ENCODE results near the gene AFG1L.

Gene AFG1L

DNA sequence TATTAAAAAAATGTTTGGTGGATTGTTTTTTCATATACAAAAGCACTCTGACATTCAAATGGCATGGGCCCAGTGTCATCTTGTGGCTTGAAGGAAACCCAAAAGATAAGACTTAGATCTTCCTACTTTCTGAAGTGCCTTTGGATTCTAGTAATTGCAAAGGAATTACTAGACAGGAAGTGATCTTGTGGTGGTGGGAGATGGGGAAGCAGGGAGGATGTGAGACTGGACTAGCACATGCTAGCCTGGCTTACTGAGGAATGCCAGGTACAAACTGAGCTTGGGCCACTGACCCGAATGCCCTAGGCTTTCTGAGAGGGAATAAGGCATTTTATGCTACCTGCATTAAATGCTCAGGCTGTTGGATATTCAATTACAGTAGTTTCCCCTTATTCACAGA is 59.0 kb downstream of the AFG1L start:
- no peak for DNase-seq (ENCODE audit: low read depth, low spot score)
- H3K9me3 ChIP-seq (ENCODE audit: insufficient read depth, low read length): no peaks in the 10 kb centered on the region
- no peaks in the 10 kb centered on the region for H3K4me1 ChIP-seq (ENCODE audit: insufficient read depth, insufficient read length)
- peaks cover 3% of the 10 kb centered on the region for H3K36me3 ChIP-seq (ENCODE audit: insufficient read depth, insufficient read length, low read length)
- no peak overlapping the region for H3K4me3 ChIP-seq (ENCODE audit: insufficient read length, low read depth)
- TF ChIP-seq YY1 (IDR thresholded peaks at IDR 0.05; ENCODE audit: insufficient read depth, insufficient read length) (no peak), ZNF274 (IDR thresholded peaks at IDR 0.05; ENCODE audit: low read depth, low read length) (no peak), SUZ12 (IDR thresholded peaks at IDR 0.05; ENCODE audit: extremely low read depth, insufficient read depth, insufficient read length) (no peak)
- H3K9ac ChIP-seq (ENCODE audit: insufficient read length, low read depth): no peak overlapping the region
- no peaks in the 10 kb centered on the region for H3K27me3 ChIP-seq (ENCODE audit: insufficient read depth, insufficient read length)

DNA sequence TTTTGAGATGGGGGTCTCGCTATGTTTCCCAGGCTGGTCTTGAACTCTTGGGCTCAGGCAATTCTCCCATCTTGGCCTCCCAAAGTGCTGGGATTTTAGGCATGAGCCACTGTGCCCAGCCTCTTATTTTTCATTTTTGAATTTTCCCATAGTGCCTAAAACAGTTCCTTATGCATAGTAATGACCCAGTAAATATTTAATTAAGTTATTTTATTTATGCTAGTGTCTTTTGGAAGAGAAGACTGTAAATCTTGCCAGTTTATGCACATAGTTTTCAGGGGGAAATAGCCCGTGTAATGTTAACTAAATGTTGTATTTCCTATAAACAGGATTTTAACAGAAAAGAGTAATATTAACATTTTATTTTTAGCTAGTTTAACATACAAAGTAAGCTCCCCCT is 60.3 kb downstream of the AFG1L start:
- H3K36me3 ChIP-seq (ENCODE audit: insufficient read depth, insufficient read length, low read length): peaks cover 3% of the 10 kb centered on the region
- H3K9ac ChIP-seq (ENCODE audit: insufficient read length, low read depth): no peak overlapping the region
- TF ChIP-seq ZNF274 (IDR thresholded peaks at IDR 0.05; ENCODE audit: low read depth, low read length): no peak
- H3K27me3 ChIP-seq (ENCODE audit: insufficient read depth, insufficient read length): no peaks in the 10 kb centered on the region
- no peak overlapping the region for H3K4me3 ChIP-seq (ENCODE audit: insufficient read length, low read depth)
- H3K4me1 ChIP-seq (ENCODE audit: insufficient read depth, insufficient read length): no peaks in the 10 kb centered on the region
- no peaks in the 10 kb centered on the region for H3K9me3 ChIP-seq (ENCODE audit: insufficient read depth, low read length)
- no peak for DNase-seq (ENCODE audit: low read depth, low spot score)

- Histone ChIP-seq H3K9ac (ENCODE audit: insufficient read length, low read depth) (no peak overlapping the region), H3K9me3 (ENCODE audit: insufficient read depth, low read length) (no peaks in the 10 kb centered on the region), H3K36me3 (ENCODE audit: insufficient read depth, insufficient read length, low read length) (peaks cover 3% of the 10 kb centered on the region), H3K27me3 (ENCODE audit: insufficient read depth, insufficient read length) (no peaks in the 10 kb centered on the region), H3K4me1 (ENCODE audit: insufficient read depth, insufficient read length) (no peaks in the 10 kb centered on the region), H3K4me3 (ENCODE audit: insufficient read length, low read depth) (no peak overlapping the region)
- TF ChIP-seq SUZ12 (IDR thresholded peaks at IDR 0.05; ENCODE audit: extremely low read depth, insufficient read depth, insufficient read length) (no peak), ZNF274 (IDR thresholded peaks at IDR 0.05; ENCODE audit: low read depth, low read length) (no peak), YY1 (IDR thresholded peaks at IDR 0.05; ENCODE audit: insufficient read depth, insufficient read length) (no peak)
- DNase-seq (ENCODE audit: low read depth, low spot score): no peak
These were observed 61.0 kb downstream of the AFG1L start for GRCh38 chr6:108355890-108356289.

DNA sequence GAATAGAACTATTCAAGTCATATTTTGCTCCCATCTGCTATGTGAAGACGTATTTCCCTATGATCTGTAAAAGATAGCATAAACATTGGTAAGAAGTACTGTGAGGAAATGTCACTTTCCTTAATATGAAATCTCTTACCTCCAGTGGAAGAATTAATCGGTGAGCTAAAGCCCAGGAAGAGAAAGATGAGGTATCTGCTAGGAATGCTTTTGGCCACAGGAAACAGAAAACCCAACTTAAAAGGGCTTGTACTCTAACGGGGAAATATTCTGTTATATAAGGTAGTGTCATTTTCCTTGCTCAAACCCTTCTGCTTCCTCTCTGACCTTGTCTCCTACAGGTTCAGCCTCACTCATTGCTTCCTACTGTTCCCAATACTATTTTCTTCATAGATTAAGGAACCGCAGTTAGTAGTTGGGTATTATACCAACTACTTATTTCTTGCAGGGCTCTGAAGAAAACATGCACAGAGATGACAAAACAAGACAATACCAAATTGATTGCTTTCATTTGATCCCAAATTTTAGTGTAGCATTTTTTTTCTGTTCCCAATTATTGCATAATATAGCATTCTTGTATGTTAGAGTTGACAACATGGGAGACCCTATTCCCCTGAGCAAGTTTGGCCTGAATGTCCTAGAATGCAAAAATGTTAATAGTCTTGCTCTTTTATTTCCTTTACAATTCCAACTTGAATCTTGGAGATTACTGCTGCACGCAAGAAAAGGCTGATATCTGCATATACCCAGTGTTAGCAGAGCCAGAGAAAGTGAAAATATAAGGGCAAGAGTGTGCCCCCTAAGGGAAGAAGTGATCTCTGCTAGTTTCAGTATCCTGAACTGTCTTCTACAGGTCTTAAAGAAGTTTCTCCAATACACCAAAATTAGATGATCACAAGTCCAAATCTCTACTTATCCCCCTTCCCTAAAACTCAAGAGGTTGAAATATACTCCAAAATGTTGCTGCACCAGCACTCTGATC is 65.3 kb downstream of the AFG1L start:
- no peak overlapping the region for H3K9ac ChIP-seq (ENCODE audit: insufficient read length, low read depth)
- no peak overlapping the region for H3K4me3 ChIP-seq (ENCODE audit: insufficient read length, low read depth)
- peaks cover 3% of the 10 kb centered on the region for H3K36me3 ChIP-seq (ENCODE audit: insufficient read depth, insufficient read length, low read length)
- DNase-seq (ENCODE audit: low read depth, low spot score): no peak
- H3K27me3 ChIP-seq (ENCODE audit: insufficient read depth, insufficient read length): no peaks in the 10 kb centered on the region
- no peak for TF ChIP-seq SUZ12 (IDR thresholded peaks at IDR 0.05; ENCODE audit: extremely low read depth, insufficient read depth, insufficient read length)
- H3K9me3 ChIP-seq (ENCODE audit: insufficient read depth, low read length): no peaks in the 10 kb centered on the region
- H3K4me1 ChIP-seq (ENCODE audit: insufficient read depth, insufficient read length): peaks cover 3% of the 10 kb centered on the region

- H3K9ac ChIP-seq (ENCODE audit: insufficient read length, low read depth): no peak overlapping the region
These were observed 66.1 kb downstream of the AFG1L start for GRCh38 chr6:108360919-108361311.

DNA sequence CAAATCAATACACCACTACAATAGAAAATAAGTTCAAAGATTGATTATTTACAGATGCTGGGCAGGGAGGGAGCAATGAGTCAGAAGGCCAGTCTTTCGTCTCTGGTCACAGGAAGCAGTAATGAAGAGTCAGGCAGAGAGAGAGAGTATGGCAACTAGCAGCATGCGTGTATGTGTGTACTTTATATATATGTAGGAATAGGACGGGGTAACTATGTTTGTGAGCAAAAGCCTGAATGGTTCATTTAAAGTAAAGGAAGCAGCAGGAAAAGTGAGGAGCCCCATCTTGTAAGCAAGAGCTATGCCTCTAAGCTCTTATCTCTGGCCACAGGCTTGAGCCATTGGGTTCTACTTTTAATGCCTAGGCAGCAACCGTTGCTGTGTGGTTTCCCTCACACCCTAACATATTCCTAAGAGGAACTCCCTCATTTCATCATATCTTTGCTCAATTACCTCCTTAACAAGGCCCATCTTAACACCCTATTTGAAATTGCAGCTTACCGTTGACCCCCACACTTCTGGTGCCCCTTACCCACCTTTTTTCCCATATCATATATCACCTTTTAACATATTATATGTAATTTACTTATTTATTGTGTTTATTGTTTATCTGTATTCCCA is 66.6 kb downstream of the AFG1L start:
- Histone ChIP-seq H3K9ac (ENCODE audit: insufficient read length, low read depth) (no peak overlapping the region), H3K9me3 (ENCODE audit: insufficient read depth, low read length) (no peaks in the 10 kb centered on the region), H3K27me3 (ENCODE audit: insufficient read depth, insufficient read length) (no peaks in the 10 kb centered on the region), H3K4me3 (ENCODE audit: insufficient read length, low read depth) (no peak overlapping the region), H3K4me1 (ENCODE audit: insufficient read depth, insufficient read length) (peaks cover 3% of the 10 kb centered on the region), H3K36me3 (ENCODE audit: insufficient read depth, insufficient read length, low read length) (peaks cover 3% of the 10 kb centered on the region)
- no peak for DNase-seq (ENCODE audit: low read depth, low spot score)
- no peak for TF ChIP-seq SUZ12 (IDR thresholded peaks at IDR 0.05; ENCODE audit: extremely low read depth, insufficient read depth, insufficient read length)
- TF ChIP-seq YY1 (IDR thresholded peaks at IDR 0.05; ENCODE audit: insufficient read depth, insufficient read length): no peak
- no peak for TF ChIP-seq ZNF274 (IDR thresholded peaks at IDR 0.05; ENCODE audit: low read depth, low read length)

More at GRCh38 chr6:108360919-108361311, 66.1 kb downstream of the AFG1L start:
- Histone ChIP-seq H3K9me3 (ENCODE audit: insufficient read depth, low read length) (no peaks in the 10 kb centered on the region), H3K36me3 (ENCODE audit: insufficient read depth, insufficient read length, low read length) (peaks cover 3% of the 10 kb centered on the region), H3K4me3 (ENCODE audit: insufficient read length, low read depth) (no peak overlapping the region), H3K27me3 (ENCODE audit: insufficient read depth, insufficient read length) (no peaks in the 10 kb centered on the region), H3K4me1 (ENCODE audit: insufficient read depth, insufficient read length) (peaks cover 3% of the 10 kb centered on the region)
- no peak for DNase-seq (ENCODE audit: low read depth, low spot score)
- no peak for TF ChIP-seq ZNF274 (IDR thresholded peaks at IDR 0.05; ENCODE audit: low read depth, low read length)
- TF ChIP-seq YY1 (IDR thresholded peaks at IDR 0.05; ENCODE audit: insufficient read depth, insufficient read length): no peak
- TF ChIP-seq SUZ12 (IDR thresholded peaks at IDR 0.05; ENCODE audit: extremely low read depth, insufficient read depth, insufficient read length): no peak

GRCh38 chr6:108362455-108362854 is 67.6 kb downstream of the AFG1L start:
- TF ChIP-seq YY1 (IDR thresholded peaks at IDR 0.05; ENCODE audit: insufficient read depth, insufficient read length): no peak
- no peak for TF ChIP-seq SUZ12 (IDR thresholded peaks at IDR 0.05; ENCODE audit: extremely low read depth, insufficient read depth, insufficient read length)
- H3K36me3 ChIP-seq (ENCODE audit: insufficient read depth, insufficient read length, low read length): no peaks in the 10 kb centered on the region
- no peak overlapping the region for H3K4me3 ChIP-seq (ENCODE audit: insufficient read length, low read depth)
- H3K27me3 ChIP-seq (ENCODE audit: insufficient read depth, insufficient read length): no peaks in the 10 kb centered on the region
- peaks cover 3% of the 10 kb centered on the region for H3K4me1 ChIP-seq (ENCODE audit: insufficient read depth, insufficient read length)
- no peak for DNase-seq (ENCODE audit: low read depth, low spot score)
- H3K9me3 ChIP-seq (ENCODE audit: insufficient read depth, low read length): no peaks in the 10 kb centered on the region
- H3K9ac ChIP-seq (ENCODE audit: insufficient read length, low read depth): no peak overlapping the region
